Fibroblast of lung (primary cell): ENCODE results near the gene TNP2.

Source experiments
- EZH2 ChIP-seq: IDR thresholded peaks from 2 replicates; pipeline ENCODE4 v1.5.1; 2012; ENCODE audit warnings: low read length, control low read depth, mild to moderate bottlenecking; ENCODE audit errors: missing control alignments
- TF ChIP-seq, protein P1 (sequence below), 2 donors: IDR thresholded peaks in 1 of 2; conservative IDR thresholded peaks in 1 of 2; 1 replicate in 1 of 2; 2 replicates in 1 of 2; pipeline ENCODE4 v1.5.1; 2011 to 2012; ENCODE audit warnings: low read length in 2 of 2, control low read depth in 1 of 2, inconsistent platforms in 1 of 2, low read depth in 1 of 2, mild to moderate bottlenecking in 1 of 2

DNA sequence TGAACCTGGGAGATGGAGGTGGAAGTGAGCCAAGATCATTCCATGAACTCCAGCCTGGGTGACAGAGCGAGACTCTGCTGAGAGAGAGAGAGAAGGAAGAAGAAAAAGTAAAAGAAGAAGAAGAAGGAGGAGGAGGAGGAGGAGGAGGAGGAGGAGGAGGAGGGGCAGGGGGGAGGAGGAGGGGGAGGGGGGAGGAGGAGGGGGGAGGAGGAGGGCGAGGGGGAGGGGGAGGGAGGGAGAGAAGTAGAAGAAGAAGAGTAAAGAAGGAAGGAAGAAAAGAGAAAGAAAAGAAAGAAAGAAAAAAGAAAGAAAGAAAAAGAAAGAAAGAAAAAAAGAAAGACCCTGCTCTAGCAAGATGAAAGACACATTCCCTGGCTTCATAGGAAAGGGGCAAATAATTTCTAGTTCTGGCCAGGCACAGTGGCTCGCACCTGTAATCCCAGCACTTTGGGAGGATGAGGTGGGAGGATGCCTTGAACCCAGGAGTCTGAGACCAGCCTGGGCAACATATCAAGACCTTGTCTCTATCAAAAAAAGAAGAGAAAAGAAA lies 36.7 kb downstream of the TNP2 start:
- TF ChIP-seq, protein P1, sequence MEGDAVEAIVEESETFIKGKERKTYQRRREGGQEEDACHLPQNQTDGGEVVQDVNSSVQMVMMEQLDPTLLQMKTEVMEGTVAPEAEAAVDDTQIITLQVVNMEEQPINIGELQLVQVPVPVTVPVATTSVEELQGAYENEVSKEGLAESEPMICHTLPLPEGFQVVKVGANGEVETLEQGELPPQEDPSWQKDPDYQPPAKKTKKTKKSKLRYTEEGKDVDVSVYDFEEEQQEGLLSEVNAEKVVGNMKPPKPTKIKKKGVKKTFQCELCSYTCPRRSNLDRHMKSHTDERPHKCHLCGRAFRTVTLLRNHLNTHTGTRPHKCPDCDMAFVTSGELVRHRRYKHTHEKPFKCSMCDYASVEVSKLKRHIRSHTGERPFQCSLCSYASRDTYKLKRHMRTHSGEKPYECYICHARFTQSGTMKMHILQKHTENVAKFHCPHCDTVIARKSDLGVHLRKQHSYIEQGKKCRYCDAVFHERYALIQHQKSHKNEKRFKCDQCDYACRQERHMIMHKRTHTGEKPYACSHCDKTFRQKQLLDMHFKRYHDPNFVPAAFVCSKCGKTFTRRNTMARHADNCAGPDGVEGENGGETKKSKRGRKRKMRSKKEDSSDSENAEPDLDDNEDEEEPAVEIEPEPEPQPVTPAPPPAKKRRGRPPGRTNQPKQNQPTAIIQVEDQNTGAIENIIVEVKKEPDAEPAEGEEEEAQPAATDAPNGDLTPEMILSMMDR (conservative IDR thresholded peaks at IDR 0.05 in 1 of 2, IDR thresholded peaks at IDR 0.05 in 1 of 2; ENCODE audit: low read depth in 1 of 2, low read length in 2 of 2), result no peak
- no peak for TF ChIP-seq EZH2
